GM19099 (cell line): Measurements from ENCODE around the gene ANKMY2.

Source experiments
- POLR2A ChIP-seq: IDR thresholded peaks from 3 replicates; pipeline ENCODE4 v1.6.1; 2011; ENCODE audit warnings: low read depth; ENCODE audit not compliant: insufficient read length; ENCODE audit errors: extremely low read depth

The ANKMY2 gene

DNA sequence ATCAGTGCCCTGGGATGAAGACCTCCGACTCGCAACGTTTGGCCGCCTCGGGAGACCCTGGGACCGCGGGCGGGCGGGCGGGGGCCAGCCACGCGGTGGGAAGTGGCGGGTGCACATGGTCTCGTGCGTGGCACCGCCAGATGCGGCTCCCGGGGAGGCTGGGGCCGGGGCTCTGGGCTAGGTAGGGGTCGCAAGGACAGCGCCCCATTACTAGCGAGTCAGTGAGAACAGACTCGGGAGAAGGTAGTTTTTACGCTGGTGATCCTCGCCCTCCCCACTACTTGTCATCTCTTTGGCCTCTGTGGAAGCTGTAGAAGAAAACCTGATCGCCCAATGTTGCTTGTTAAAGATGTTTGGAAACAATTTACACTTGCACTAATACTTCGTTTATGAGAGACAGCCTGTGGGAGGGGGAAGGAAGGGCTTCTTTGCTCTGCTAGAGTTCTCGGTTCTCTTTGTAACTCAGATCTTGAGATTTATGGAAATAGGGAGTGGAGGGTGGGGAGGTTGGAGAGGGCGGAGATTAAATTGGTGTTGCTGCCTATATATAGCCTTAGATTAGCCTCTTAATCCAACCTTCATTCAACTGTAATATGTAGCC is 1.0 kb upstream of the ANKMY2 start:
- TF ChIP-seq POLR2A: no peak

DNA sequence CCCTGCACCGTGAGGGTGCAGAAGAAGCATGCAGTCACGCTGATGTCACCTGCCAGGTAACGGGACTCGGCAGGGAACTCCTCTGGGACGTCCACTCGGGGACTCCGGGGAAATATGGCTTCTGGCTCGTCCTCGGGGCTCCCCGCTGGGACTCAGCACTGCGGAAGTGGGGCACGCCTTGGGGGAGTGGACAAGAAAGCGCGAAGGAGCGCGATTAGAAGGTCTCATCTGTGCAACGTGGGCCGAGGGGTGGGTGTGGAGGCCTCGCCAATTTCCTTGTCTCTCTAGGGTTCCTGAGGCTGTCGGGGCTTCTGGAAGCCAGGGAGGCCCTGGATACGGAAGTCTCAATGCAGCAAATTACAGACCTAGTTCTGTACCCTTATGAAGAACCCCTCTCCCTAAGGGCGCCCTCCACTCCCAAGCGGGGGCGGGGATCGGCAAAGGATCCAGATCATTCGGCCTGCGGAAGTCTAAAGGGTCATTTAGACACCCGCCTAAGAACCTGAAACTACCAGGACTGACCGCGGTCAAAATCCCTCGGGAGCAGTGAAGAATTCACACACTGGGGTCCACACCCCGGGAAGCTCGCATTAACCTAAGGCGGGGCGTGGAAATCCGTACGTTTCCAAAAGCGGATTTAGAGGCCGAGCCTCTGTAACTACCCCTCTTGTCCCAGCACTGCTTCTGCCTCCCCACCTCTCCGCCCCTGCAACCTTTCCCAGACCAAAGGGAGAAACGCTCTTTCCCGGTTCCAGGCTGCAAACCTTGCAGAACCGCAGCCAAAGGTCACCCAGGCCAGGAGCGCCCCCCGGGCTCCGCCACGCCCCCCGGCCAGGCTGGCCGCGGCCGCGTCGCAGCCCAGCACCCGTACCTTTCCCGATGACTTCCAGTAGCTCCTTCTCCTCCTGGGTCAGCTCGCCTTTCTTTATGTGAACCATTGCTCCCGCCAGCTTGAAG is 640 bp downstream of the ANKMY2 start:
- no peak for TF ChIP-seq POLR2A

DNA sequence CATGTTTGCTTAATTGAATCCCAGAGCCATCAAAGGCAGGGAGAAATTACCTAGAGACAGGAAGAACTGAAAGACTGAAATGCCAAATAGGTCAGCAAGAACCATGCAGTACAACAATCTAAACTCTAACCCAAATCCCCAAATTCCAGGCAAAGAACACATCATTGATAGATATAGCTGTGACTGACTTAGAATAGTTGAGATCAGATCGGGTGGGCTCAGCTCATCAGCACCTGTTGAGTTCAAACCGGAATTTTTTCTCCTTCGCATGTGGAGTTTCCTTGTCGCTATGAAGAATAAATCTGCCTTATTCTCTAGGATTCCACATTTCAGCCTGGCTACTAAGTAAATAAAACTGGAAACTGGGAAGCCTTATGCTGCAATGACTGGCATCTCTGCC is 1.4 kb downstream of the ANKMY2 start:
- TF ChIP-seq POLR2A: no peak

DNA sequence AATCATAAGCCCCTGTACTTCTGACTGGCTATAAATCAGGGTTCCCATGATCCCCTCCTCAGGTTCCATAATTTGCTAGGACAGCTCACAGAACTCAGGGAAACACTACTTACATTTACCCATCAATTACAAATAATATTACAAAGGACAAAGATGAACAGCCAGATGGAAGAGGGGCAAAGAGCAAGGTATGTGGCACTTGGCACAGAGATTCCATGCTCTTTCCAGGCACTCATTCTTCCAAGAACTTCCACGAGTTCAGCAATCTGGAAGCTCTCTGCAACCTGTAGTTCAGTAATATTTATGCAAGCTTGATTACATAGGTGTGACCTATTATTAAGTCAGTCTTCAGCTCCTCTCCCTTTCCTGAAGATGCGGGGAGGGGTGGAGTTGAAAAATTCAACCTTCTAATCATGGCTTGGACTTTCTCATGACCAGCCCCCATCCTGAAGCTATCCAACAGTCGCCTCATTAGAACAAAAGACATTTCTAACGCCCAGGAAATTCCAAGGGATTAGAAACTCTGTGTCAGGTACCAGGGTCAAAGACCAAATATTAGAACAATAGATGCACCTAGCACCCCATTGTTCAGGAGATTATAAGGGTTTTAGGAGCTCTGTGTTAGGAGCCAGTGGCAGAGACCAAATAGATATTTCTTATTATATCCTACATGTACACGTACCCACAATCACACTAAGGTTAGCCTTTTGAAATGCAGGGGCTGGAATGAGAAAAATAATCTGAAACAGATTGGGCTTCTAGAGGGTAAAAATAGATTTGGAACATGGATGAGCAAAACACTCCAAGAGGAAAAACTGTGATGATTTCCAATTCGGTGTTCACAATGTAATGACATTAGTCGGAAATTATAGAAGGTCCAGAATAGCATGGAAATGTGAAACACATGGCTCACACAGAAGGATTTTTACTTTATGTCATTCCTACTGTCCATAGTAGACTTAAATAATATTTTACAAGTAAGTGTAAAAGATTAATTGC is 7.0 kb downstream of the ANKMY2 start:
- no peak for TF ChIP-seq POLR2A

DNA sequence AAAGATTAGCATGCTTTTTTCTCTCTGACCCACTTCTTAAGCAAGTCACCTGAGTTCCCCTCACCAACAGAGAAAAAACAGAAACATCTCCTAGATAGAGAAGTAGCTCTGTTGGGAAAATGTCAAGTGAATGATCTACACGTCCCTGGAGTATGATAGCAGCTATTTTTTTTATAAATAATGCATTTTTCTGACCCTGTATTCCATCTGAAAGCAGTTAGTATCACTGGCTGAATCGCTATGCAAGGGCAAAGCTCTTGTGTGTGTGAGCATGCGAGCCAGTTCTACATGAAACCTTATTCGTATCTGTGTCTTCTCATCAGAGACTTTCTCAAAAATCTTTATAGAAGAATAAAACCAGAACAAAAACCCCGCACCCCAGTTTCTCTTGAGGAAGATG is 8.2 kb downstream of the ANKMY2 start:
- no peak for TF ChIP-seq POLR2A

DNA sequence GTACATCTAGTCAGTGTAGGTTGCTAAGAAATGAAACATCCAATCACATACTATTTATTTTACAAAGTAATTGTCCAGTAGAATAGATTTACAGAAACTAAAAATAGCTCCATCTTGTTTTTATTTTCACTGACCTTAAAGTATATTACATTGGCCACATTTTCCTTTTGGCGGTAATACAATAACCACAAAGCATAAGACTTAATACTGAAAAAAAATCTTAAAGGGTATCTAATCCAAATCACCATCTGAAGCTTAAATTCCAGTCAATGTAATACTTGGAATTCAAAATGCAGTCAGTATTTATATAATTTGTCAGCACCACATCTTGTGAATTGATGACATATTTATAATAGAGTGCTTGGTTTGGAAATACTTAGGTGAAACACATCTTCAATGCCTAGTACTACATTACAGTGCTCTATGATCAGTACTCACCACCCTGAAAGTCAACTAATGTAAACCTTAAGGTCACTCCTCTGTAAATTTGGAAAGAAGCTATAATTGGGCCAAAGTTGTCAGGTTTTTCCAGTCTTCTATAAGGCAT is 8.9 kb downstream of the ANKMY2 start:
- TF ChIP-seq POLR2A: no peak

DNA sequence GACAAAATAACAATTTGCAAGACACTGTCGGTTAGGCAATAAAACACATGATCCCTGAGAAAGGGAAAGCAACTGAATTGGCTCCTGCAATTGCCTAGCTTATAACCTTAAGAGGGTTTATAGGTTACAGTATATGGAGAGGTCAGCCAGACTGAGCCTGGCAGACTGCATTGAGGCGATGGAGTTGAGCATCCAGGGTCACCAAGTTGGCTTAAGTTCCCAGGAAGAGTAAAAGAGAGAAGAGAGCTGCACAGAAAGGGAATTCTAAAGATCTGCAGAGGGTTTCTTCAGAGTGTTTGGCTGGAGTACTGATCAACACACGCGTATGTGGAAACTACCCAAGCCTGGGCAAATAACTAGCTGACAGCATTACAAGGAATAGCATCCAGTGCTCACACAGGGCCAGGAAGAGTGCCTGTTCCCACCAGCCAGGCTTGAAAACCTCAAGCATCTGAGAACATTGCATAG is 11.2 kb downstream of the ANKMY2 start:
- no peak for TF ChIP-seq POLR2A

DNA sequence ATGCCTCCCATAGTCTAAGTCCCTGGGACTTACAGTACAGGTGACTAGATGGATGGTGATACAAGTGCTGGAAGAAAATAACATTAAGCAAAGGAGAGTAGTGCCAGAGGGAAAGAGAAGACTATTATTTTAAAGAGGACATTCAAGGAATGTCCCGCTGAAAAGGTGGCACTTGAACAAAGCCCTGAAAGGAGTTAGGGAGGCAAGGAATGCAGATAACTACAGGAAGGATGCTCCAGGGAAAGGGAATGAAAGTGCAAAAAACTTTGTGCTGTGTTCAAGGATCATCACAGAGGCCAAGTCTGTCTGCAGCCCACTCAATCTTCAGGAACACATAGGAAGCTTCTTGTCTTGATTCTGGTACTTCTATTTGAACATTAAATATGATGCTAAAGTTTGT is 14.9 kb downstream of the ANKMY2 start:
- no peak for TF ChIP-seq POLR2A

DNA sequence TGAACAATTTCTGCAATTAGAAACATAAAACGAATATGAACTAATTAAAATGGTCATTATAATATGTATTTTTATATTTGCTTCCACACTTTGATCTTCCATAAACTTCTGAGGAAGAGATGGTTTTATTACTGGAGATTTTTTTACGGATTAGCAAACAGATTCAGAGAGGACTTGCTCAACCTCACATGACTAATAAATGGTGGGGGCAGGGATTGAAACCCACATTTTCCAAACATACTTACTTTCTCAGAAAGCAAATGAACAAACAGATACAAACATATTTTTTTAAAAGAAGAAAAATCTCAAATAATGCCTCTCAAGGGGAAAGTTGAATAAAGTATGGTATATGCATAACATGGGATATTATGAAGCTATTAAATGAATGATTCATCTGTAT is 18.3 kb downstream of the ANKMY2 start:
- no peak for TF ChIP-seq POLR2A

DNA sequence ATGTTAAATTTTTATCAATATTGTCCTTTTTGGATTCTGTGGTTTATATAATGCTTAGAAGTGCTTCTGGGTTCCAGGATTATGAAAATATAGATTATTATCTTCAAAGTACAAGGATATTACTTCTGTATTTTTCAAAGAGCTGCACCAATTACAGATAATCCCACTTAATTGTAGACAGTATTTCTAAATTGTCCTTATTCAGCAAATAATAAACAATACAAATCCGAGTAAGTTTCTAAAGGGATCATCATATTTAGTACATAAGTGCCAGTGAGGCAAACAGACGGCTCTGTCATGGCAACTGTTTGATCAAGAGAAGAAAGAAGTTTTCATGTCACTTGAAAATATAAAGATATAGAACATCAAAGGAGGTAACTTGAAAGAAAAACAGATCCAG is 19.2 kb downstream of the ANKMY2 start:
- no peak for TF ChIP-seq POLR2A

DNA sequence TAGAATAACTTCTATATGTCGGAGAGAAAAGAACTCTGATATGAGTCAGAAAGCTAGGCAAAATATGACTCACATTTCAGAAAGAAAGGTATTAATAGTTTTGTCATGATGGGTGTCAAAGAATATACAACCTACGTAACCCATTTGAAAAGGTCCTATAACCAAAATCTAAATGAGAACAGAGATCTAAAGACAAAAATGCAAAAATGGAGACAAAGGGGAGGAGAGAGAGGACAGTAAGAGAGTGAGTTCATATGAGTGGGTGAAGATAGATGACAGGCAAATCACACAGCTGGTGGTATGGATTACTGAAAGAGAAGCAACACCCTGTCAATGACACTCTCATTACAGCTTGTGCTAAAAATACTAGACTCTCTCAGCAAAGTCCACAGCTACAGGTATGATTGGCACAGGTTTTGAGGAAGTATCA is 25.6 kb downstream of the ANKMY2 start:
- TF ChIP-seq POLR2A: no peak

DNA sequence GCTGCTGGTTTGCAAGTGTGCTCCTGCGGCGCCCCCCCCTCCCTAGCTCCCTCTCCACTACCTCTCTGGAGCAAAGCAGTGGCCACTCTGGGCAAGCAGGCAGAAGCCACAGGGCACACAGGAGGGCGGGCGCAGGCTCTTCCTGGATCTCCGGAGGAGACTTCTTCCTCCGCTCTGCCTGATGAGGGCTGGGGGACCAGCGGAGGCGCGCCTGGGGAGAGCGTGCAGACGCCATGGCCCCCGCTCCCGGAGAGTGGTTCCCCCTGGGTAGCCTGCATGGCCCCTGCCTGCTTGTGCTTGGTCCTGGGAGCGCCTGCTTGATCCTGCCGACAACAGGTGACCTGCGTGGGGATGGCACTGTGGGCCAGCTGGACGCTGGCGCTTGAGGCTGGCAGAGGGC is 29.0 kb downstream of the ANKMY2 start:
- no peak for TF ChIP-seq POLR2A

DNA sequence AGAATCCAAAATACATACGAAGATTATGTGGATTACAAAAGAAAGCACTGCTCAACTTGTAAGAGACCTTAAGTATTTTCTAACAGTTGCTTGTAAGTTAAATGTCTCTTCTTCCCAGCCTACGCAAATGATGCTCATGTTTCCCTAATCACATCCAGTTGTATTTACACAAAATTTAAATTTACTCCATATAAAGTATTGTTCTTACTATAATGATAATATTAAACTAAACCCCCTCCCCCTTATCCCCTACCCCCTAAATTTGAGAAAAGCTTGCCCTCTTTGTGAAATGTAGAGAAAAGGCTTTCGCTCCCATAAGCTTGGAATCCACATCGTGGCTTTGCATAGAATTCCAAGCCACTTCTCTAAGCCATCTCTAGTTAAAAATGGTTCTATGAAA is 29.4 kb downstream of the ANKMY2 start:
- no peak for TF ChIP-seq POLR2A

DNA sequence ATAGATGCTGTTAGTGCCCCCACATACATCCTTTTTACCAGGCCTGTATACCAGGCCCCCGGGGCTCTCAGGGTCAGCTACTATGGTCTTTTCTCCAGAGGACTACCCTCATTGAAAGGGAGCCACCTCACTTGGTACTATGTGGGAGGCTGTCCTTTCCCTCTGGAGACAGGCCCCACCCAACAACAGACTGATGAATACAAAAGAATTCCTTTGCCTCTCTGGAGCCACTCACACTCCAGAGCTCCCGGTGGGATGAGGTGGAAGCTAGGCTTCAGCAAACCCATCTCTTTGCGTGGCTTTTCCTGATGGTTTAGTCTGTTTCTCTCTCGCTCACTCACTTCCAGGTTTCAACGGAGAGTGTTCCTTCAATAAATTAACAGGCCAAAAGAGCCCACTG is 30.3 kb downstream of the ANKMY2 start:
- no peak for TF ChIP-seq POLR2A

DNA sequence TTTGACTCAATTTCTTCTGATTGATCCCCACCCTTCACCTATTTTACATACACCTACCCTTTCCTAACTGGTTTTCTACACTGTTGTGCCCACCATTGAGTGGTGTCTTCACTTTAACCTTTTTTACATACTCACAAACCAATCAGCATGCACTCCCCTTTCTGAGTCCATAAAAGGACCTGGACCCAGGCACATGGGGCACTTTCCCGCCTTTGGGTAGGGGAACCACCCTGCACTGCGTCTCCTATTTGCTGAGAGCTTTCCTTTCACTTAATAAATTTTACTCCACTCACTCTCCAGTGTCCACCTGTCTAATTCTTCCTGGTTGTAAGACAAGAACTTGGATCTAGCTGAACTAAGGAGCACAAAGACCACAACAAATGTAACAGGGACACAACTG is 33.8 kb downstream of the ANKMY2 start:
- TF ChIP-seq POLR2A: no peak

DNA sequence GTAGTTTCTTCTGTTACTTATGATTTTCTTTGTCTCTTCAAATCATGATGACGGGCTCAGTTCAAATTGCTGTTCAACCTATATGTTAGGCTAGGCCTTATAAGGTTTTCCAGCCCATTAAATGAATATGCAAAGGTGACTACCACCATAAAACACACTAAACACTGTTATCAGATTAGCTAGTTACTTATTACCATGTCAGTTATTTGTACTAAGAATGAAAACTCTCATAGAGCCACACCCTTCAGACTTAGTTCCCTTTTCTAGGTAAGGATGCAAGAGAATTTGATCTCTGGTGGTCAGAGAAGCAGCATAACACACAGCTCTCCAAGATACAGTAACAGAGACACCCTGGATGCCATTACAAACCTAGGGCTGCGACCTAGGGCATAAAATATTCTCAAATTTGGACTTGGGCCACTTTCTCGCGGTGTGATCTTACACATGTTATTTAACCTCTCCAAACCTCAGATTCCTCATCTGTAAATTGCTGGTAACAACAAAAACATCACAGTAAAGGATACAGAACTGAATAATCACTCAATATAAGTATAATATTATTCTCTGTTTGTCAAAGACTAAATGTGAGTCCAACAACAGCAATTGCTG is 35.6 kb downstream of the ANKMY2 start:
- TF ChIP-seq POLR2A: no peak
